ENCODE results near the gene DAB1. TPM values are rescaled to one million over a fixed set of nuclear protein-coding genes. Genes with fewer than 3 reads are reported as not detected.

The DAB1 gene
- total RNA-seq, 1 donor from 2014 or later = 1.9 TPM

- H3K4me3 Mint-ChIP-seq = no peak overlapping the region
- no peak overlapping the region for H3K27ac Mint-ChIP-seq
- H3K27me3 Mint-ChIP-seq (ENCODE audit: low read depth) = peaks cover 8% of the 10 kb centered on the region
- no peak for DNase-seq (ENCODE audit: low spot score in 2 of 2, unreplicated experiment in 2 of 2)
- no peak for TF ChIP-seq CTCF (IDR thresholded peaks at IDR 0.05; ENCODE audit: unreplicated experiment)
- no peaks in the 10 kb centered on the region for H3K9me3 Mint-ChIP-seq
- H3K36me3 Mint-ChIP-seq = no peaks in the 10 kb centered on the region
- no peaks in the 10 kb centered on the region for H3K4me1 Mint-ChIP-seq
Measured at GRCh38 chr1:57403201-57403600, 20.7 kb downstream of the DAB1 start.

- Mint-ChIP-seq H3K27me3 (ENCODE audit: low read depth) (peaks cover 2% of the 10 kb centered on the region), H3K4me3 (no peak overlapping the region), H3K27ac (no peak overlapping the region), H3K4me1 (no peaks in the 10 kb centered on the region), H3K9me3 (no peaks in the 10 kb centered on the region), H3K36me3 (no peaks in the 10 kb centered on the region)
- DNase-seq (ENCODE audit: low spot score in 2 of 2, unreplicated experiment in 2 of 2) = no peak
- no peak for TF ChIP-seq CTCF (IDR thresholded peaks at IDR 0.05; ENCODE audit: unreplicated experiment)
Measured at GRCh38 chr1:57401671-57402070, 22.2 kb downstream of the DAB1 start.

- H3K27me3 Mint-ChIP-seq (ENCODE audit: low read depth) = peaks cover 2% of the 10 kb centered on the region
- no peak for TF ChIP-seq CTCF (IDR thresholded peaks at IDR 0.05; ENCODE audit: unreplicated experiment)
- no peak overlapping the region for H3K27ac Mint-ChIP-seq
- no peaks in the 10 kb centered on the region for H3K9me3 Mint-ChIP-seq
- DNase-seq (ENCODE audit: low spot score in 2 of 2, unreplicated experiment in 2 of 2) = no peak
- H3K4me1 Mint-ChIP-seq = no peaks in the 10 kb centered on the region
- no peaks in the 10 kb centered on the region for H3K36me3 Mint-ChIP-seq
- no peak overlapping the region for H3K4me3 Mint-ChIP-seq
Measured at GRCh38 chr1:57400048-57400447, 23.8 kb downstream of the DAB1 start.

- no peak overlapping the region for H3K27ac Mint-ChIP-seq
- no peaks in the 10 kb centered on the region for H3K9me3 Mint-ChIP-seq
- H3K36me3 Mint-ChIP-seq = no peaks in the 10 kb centered on the region
- H3K4me3 Mint-ChIP-seq = no peak overlapping the region
- H3K4me1 Mint-ChIP-seq = no peaks in the 10 kb centered on the region
- no peak for TF ChIP-seq CTCF (IDR thresholded peaks at IDR 0.05; ENCODE audit: unreplicated experiment)
- peaks cover 11% of the 10 kb centered on the region for H3K27me3 Mint-ChIP-seq (ENCODE audit: low read depth)
- no peak for DNase-seq (ENCODE audit: low spot score in 2 of 2, unreplicated experiment in 2 of 2)
Measured at GRCh38 chr1:57393058-57393584, 30.7 kb downstream of the DAB1 start.

- Mint-ChIP-seq H3K36me3 (no peaks in the 10 kb centered on the region), H3K27me3 (ENCODE audit: low read depth) (peaks cover 16% of the 10 kb centered on the region), H3K9me3 (no peaks in the 10 kb centered on the region), H3K4me3 (no peak overlapping the region), H3K4me1 (no peaks in the 10 kb centered on the region), H3K27ac (no peak overlapping the region)
- DNase-seq (ENCODE audit: low spot score in 2 of 2, unreplicated experiment in 2 of 2) = no peak
- no peak for TF ChIP-seq CTCF (IDR thresholded peaks at IDR 0.05; ENCODE audit: unreplicated experiment)
Measured at GRCh38 chr1:57385336-57385735, 38.5 kb downstream of the DAB1 start.

GRCh38 chr1:57384901-57385300 is 39.0 kb downstream of the DAB1 start:
- DNase-seq (ENCODE audit: low spot score in 2 of 2, unreplicated experiment in 2 of 2) = no peak
- no peak overlapping the region for H3K4me3 Mint-ChIP-seq
- no peak overlapping the region for H3K27ac Mint-ChIP-seq
- no peak for TF ChIP-seq CTCF (IDR thresholded peaks at IDR 0.05; ENCODE audit: unreplicated experiment)
- no peaks in the 10 kb centered on the region for H3K36me3 Mint-ChIP-seq
- H3K9me3 Mint-ChIP-seq = no peaks in the 10 kb centered on the region
- no peaks in the 10 kb centered on the region for H3K4me1 Mint-ChIP-seq
- peaks cover 16% of the 10 kb centered on the region for H3K27me3 Mint-ChIP-seq (ENCODE audit: low read depth)
